Head of caudate nucleus (tissue), 42 donors: ENCODE data around the gene CCSER1.
"Not testable (repeated sequence)": the region's sequence is repeated elsewhere in the genome, so short reads cannot be mapped to it uniquely, and the experiment has no call there.

Experiments
- DNase-seq, 42 donors: peaks; one replicate each; pipeline versions ENCODE4 v3.0.0 to v3.0.0-alpha.2; 2020 to 2021; ENCODE audit warnings: mixed read lengths in 7 of 42
- intact Hi-C: fragments of 100-400 bp; cut with DNase I; formaldehyde crosslinking; loops from one replicate; pipeline ENCODE4 v1.15.0; 2022

The CCSER1 gene

GRCh38 chr4:90403781-90404180 lies 276.6 kb downstream of the CCSER1 start:
- intact Hi-C loops = no loop called here
- no peak for DNase-seq

GRCh38 chr4:90407897-90408296 lies 280.7 kb downstream of the CCSER1 start:
- intact Hi-C loops, DNase-seq: not testable (repeated sequence)

GRCh38 chr4:90412786-90413185 lies 285.6 kb downstream of the CCSER1 start:
- not testable (repeated sequence) for DNase-seq

GRCh38 chr4:90415116-90415515 lies 287.9 kb downstream of the CCSER1 start:
- intact Hi-C loops = no loop called here
- peak in 16 of 42 donors; percentile 4 to 57 (median 19) for DNase-seq

More at GRCh38 chr4:90412786-90413185, 285.6 kb downstream of the CCSER1 start:
- intact Hi-C loops = not testable (repeated sequence)

- intact Hi-C loops = no loop called here
- peak in 3 of 42 donors; percentile 7 to 27 (median 9) for DNase-seq
Measured at GRCh38 chr4:90419124-90419711, 292.0 kb downstream of the CCSER1 start.

GRCh38 chr4:90421161-90421560 lies 294.0 kb downstream of the CCSER1 start:
- intact Hi-C loops = no loop called here
- DNase-seq = no peak

GRCh38 chr4:90425893-90426292 lies 298.7 kb downstream of the CCSER1 start:
- intact Hi-C loops = no loop called here
- DNase-seq = no peak

GRCh38 chr4:90438522-90438921 lies 311.3 kb downstream of the CCSER1 start:
- intact Hi-C loops = no loop called here
- DNase-seq = no peak

- no peak for DNase-seq
Measured at GRCh38 chr4:90441770-90442169, 314.6 kb downstream of the CCSER1 start.

GRCh38 chr4:90442619-90443018 lies 315.4 kb downstream of the CCSER1 start:
- no peak for DNase-seq
- intact Hi-C loops = no loop called here

More at GRCh38 chr4:90441770-90442169, 314.6 kb downstream of the CCSER1 start:
- intact Hi-C loops = no loop called here

GRCh38 chr4:90443231-90443630 lies 316.0 kb downstream of the CCSER1 start:
- intact Hi-C loops = no loop called here

GRCh38 chr4:90444904-90445303 lies 317.7 kb downstream of the CCSER1 start:
- intact Hi-C loops = no loop called here
- no peak for DNase-seq

More at GRCh38 chr4:90443231-90443630, 316.0 kb downstream of the CCSER1 start:
- DNase-seq = no peak

- DNase-seq = no peak
- intact Hi-C loops = no loop called here
Measured at GRCh38 chr4:90445380-90445779, 318.2 kb downstream of the CCSER1 start.

- DNase-seq = no peak
- intact Hi-C loops = no loop called here
Measured at GRCh38 chr4:90449626-90450025, 322.4 kb downstream of the CCSER1 start.

GRCh38 chr4:90456891-90457290 lies 329.7 kb downstream of the CCSER1 start:
- DNase-seq = no peak
- intact Hi-C loops = no loop called here

GRCh38 chr4:90457817-90458216 lies 330.6 kb downstream of the CCSER1 start:
- no peak for DNase-seq
- intact Hi-C loops = no loop called here

GRCh38 chr4:90458576-90458975 lies 331.4 kb downstream of the CCSER1 start:
- intact Hi-C loops = no loop called here
- DNase-seq = no peak

GRCh38 chr4:90474484-90474883 lies 347.3 kb downstream of the CCSER1 start:
- DNase-seq = no peak
- intact Hi-C loops = no loop called here

- intact Hi-C loops = no loop called here
- peak in 1 of 42 donors; percentile 2 for DNase-seq
Measured at GRCh38 chr4:90476019-90476418, 348.8 kb downstream of the CCSER1 start.

- intact Hi-C loops = no loop called here
- no peak for DNase-seq
Measured at GRCh38 chr4:90476586-90476985, 349.4 kb downstream of the CCSER1 start.

- DNase-seq, intact Hi-C loops: not testable (repeated sequence)
Measured at GRCh38 chr4:90484894-90485293, 357.7 kb downstream of the CCSER1 start.
